Measurements from ENCODE around the gene ALDH3A1.

DNA sequence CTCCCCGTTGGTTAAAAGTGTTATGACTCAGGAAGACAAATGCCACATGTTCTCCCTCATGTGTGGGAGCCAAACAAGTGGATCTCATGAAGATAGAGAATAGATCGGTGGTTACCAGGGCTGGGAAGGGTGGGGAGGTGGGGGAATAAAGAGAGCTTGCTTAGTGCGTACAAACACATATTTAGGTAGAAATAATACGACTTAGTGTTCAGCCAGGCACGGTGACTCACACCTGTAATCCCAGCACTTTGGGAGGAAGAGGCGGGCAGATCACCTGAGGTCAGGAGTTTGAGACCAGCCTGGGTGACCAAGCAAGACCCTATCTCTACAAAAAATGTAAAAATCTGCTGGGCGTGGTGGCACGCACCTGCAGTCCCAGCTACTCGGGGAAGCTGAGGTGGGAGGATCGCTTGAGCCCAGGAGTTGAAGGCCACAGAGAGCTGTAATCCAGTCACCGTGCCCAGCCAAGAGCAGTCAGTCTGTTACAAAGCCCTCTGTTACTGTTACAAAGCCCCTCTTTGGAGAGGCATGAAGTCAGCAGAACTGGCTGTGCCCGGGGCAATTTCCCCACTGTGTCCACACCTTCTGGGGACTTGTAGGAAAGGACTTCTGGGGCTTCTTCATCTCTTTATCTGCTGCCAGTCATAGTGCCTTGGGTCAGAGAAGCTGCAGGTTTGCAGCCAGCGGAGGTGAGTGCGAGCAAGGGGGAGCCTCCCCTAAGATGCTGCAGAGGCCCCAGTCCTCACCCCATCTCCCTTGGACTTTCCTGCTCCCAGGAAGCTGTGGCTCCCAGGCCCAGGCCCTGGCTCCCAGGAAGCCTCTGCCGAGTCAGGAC is 4.3 kb upstream of the ALDH3A1 start:
- TF ChIP-seq, protein P1, sequence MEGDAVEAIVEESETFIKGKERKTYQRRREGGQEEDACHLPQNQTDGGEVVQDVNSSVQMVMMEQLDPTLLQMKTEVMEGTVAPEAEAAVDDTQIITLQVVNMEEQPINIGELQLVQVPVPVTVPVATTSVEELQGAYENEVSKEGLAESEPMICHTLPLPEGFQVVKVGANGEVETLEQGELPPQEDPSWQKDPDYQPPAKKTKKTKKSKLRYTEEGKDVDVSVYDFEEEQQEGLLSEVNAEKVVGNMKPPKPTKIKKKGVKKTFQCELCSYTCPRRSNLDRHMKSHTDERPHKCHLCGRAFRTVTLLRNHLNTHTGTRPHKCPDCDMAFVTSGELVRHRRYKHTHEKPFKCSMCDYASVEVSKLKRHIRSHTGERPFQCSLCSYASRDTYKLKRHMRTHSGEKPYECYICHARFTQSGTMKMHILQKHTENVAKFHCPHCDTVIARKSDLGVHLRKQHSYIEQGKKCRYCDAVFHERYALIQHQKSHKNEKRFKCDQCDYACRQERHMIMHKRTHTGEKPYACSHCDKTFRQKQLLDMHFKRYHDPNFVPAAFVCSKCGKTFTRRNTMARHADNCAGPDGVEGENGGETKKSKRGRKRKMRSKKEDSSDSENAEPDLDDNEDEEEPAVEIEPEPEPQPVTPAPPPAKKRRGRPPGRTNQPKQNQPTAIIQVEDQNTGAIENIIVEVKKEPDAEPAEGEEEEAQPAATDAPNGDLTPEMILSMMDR (IDR thresholded peaks at IDR 0.05): no peak
- TF ChIP-seq POLR2A (IDR thresholded peaks at IDR 0.05): no peak
